Activated CD4-positive, alpha-beta T cell treated with anti-CD3 and anti-CD28 coated beads, Interleukin-2, amount 50 U/mL, for 24 hours (primary cell): Measurements from ENCODE around the gene TK2.
"Not testable (repeated sequence)": the region's sequence is repeated elsewhere in the genome, so short reads cannot be mapped to it uniquely, and the experiment has no call there.

Experiments used
- DNase-seq, 2 donors: peaks; one replicate each; pipeline ENCODE4 v3.0.0-alpha.2; 2020; ENCODE audit warnings: low read depth in 1 of 2, low spot score in 1 of 2

TK2 gene

GRCh38 chr16:66574081-66574480 lies 24.2 kb upstream of the TK2 start:
- DNase-seq, result no peak

- no peak for DNase-seq
Measured at GRCh38 chr16:66572356-66572755, 22.4 kb upstream of the TK2 start.

- no peak for DNase-seq
Measured at GRCh38 chr16:66569827-66570405, 20.0 kb upstream of the TK2 start.

- DNase-seq, result no peak
Measured at GRCh38 chr16:66569131-66569530, 19.2 kb upstream of the TK2 start.

GRCh38 chr16:66568355-66568754 lies 18.4 kb upstream of the TK2 start:
- no peak for DNase-seq

GRCh38 chr16:66567270-66567669 lies 17.3 kb upstream of the TK2 start:
- not testable (repeated sequence) for DNase-seq

- DNase-seq, result no peak
Measured at GRCh38 chr16:66566051-66566901, 16.4 kb upstream of the TK2 start, which contains the start of gene CMTM1. Gene CMTM1, plus strand, starts transcription at chr16:66566439. Its CDS starts 75 bp downstream, at chr16:66566514.

- DNase-seq, result no peak
Measured at GRCh38 chr16:66563574-66564334, 13.8 kb upstream of the TK2 start.

- no peak for DNase-seq
Measured at GRCh38 chr16:66562986-66563385, 13.1 kb upstream of the TK2 start.

- no peak for DNase-seq
Measured at GRCh38 chr16:66562409-66562808, 12.5 kb upstream of the TK2 start.

GRCh38 chr16:66561381-66562080 lies 11.6 kb upstream of the TK2 start:
- no peak for DNase-seq

GRCh38 chr16:66560107-66560506 lies 10.2 kb upstream of the TK2 start:
- no peak for DNase-seq

- no peak for DNase-seq
Measured at GRCh38 chr16:66554495-66554894, 4.6 kb upstream of the TK2 start.

- no peak for DNase-seq
Measured at GRCh38 chr16:66554021-66554420, 4.1 kb upstream of the TK2 start.

- DNase-seq, result no peak
Measured at GRCh38 chr16:66553223-66553622, 3.3 kb upstream of the TK2 start.

GRCh38 chr16:66552286-66553177 lies 2.6 kb upstream of the TK2 start, which contains the start of gene CKLF:
Gene CKLF, plus strand, starts transcription at chr16:66552576. Its CDS starts 140 bp downstream, at chr16:66552716.
- DNase-seq, result peak; percentile 81 to 83

GRCh38 chr16:66551788-66552285 lies 1.9 kb upstream of the TK2 start:
- DNase-seq, result no peak

- DNase-seq, result peak; percentile 25 to 44
Measured at GRCh38 chr16:66551348-66551759, 1.4 kb upstream of the TK2 start.

- no peak for DNase-seq
Measured at GRCh38 chr16:66548868-66549267, 1.1 kb downstream of the TK2 start.

GRCh38 chr16:66548068-66548467 lies 1.9 kb downstream of the TK2 start:
- no peak for DNase-seq
